ENCODE data around the gene OSBPL2. TPM values are rescaled to one million over a fixed set of nuclear protein-coding genes. Genes with fewer than 3 reads are reported as not detected.

OSBPL2 gene
- total RNA-seq, 1 experiment from 2014 or later = 44.9 TPM

DNA sequence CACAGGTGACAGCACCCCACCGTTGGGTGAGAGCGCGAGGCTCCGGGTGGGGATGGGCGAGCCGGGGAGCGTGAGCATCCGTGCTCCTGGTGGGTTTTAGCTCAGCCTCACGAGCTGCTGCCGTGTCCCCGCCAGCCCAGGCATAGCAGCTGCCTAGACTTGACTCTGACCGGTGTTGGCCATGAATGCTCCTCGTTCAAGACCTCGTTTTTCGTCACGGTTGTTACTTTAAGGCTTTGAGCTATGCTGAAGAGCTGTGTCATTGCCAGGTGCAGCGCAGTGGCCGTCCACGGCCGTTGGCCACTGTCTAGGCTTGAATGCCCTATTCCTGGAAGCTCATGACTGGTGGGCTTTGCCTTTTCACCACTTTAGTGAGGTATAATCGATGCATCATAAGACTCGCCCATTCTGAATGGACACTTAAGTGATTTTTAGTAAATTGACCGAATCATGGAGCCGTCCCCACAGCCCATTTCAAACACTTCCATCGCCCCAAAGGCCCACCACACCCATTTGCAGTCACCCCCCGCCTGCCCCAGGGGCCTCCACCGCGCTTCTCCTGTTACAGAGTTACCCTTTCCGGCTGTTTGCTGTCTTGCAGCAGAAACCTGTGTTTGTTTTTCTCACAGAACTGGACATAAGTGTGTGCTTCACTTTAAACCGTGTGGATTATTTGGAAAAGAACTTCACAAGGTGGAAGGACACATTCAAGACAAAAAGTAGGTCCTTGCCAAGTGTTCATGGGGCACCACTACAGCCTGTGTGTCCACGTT, 43.0 kb downstream of the OSBPL2 start:
- no peak for DNase-seq (ENCODE audit: low spot score)

DNA sequence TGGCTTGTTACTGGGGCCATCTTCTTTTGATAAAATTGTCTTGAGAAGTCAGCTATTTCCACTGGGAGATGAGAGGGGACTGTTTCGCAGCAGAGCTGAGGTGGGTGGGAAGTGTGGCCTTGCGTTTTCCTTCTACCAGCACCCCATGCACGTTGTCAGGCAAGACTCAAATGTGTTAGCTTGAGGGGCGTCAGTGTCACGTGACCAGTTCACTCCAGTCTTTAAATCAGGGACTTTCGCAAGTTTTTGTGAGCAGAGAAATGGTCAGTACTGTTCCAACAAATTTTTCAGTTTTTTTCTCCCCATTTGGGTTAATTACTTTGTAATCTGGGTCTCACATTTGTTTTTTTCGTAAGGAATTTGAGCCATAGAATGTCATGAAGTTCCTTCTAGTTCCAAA, 43.8 kb downstream of the OSBPL2 start:
- DNase-seq (ENCODE audit: low spot score) = no peak

DNA sequence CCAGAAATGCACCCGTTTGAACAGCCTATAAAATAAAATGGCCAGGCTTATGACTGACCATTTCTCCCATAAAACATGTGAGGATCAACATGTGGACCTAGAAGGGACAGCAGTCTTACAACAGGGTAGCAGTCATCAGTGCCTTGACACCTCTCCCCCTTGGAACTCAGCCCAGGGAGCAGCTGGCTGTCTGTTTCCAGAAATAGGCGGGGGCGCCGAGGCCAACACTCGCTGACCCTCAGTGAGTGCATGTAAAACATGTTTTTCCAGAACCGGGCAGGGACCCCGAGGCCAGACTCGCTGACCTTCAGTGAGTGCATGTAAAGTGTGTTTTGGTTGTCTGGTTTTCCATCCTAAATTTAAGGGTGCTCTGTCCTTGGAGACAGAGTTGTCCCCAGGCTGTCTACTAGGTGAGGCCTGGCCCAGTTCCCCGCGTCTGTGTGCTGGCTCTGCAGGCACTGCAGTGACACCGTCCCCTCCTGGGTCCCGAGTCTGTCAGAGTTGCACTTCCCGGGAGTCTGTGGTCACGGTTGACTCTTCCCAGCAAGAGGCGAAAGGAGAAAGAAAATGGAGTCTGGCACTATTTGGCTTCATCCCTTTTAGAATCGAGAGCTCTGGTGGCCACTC, 44.7 kb downstream of the OSBPL2 start:
- no peak for DNase-seq (ENCODE audit: low spot score)

DNA sequence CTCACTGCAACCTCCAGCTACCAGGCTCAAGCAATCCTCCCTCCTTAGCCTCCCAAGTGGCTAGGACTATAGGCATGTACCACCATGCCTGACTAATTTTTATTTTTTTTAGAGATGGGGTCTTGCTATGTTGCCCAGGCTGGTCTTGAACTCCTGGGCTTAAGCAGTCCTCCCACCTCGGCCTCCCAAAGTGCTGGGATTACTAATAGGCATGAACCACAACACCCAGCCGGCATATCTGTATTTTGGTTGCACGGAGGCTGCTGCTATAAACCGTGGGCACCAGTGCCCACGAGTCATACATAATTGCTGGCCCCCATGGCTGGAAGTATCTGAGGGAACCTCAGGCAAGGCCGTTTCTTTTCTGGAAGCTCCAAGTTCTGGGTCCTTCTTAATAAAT, 46.1 kb downstream of the OSBPL2 start:
- no peak for DNase-seq (ENCODE audit: low spot score)

DNA sequence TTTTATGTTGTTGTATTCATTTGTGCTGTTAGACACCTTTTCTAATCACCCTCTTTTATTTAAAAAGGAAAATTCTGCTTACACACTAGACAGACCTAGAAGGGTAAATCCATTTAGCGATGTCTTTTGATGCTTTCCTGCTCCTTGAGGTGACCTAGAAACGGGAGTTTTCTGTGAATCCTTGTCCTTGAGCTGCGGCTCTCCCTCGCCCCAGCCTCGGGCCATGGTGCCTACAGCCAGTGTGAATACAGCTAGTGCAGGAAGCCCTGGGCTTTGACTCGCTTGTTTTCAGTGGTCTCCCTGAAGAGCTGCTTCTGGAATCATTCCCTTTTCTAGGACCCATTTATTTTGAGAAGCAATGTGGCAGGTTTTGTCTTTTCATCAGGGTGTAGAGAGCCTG, 46.8 kb downstream of the OSBPL2 start:
- no peak for DNase-seq (ENCODE audit: low spot score)

DNA sequence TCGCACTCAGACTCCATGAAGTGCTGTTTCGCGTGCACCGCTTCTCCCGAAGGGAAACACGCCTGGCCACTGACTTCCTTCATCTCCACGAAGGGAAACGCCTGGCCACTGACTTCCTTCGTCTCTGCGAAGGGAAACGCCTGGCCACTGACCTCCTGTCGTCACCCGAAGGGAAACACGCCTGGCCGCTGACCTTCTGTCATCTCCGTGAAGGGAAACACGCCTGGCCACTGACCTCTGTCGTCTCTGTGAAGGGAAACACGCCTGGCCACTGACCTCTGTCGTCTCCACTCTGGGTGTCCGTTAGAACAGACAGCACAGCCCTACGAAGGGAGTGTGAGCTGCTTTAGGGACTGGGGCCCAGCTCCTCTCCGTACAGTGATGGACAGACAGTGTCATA, 47.4 kb downstream of the OSBPL2 start:
- DNase-seq (ENCODE audit: low spot score) = no peak

DNA sequence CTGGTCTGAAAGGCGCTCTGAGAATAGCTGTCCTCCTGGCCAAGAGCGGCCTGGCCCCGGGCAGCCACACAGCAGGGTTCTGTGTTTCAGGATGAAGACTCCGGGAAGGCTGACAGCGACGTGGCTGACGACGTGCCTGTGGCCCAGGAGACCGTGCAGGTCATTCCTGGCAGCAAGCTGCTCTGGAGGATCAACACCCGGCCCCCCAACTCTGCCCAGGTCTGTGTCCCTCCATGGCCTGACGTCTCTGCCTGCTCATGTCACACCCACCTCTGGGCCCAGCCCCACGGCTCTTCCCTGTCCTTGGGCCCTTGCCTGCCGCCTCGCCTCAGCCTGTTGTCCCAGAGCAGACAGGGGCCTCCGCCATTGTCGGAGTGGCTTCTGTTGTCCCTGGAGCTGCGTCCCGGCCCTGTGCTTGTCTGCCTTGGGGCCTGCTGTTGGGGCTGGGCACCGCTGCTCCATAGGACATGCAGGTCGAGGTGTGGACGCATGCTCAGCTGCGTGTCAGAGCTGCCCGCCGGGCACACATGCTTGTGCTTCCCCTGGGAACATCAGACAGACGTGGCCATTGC, 48.3 kb downstream of the OSBPL2 start:
- no peak for DNase-seq (ENCODE audit: low spot score)

DNA sequence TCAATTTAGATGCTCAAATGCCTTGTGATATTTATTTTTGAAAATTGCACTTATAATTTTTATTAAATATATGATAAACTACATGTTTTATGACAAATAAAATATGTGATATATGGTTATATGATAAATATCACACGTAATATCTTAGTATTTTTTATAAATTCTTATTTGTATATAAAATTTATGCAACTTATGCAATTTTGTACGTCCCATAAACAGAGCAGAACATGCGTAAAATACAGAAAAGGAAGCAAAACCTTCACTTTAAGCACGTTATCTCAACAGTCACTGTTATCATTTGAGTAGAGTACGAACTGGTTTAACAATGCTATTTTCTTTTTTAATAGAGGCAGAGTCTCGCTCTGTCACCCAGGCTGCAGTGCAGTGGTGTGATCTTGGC, 48.8 kb downstream of the OSBPL2 start:
- DNase-seq (ENCODE audit: low spot score) = no peak

DNA sequence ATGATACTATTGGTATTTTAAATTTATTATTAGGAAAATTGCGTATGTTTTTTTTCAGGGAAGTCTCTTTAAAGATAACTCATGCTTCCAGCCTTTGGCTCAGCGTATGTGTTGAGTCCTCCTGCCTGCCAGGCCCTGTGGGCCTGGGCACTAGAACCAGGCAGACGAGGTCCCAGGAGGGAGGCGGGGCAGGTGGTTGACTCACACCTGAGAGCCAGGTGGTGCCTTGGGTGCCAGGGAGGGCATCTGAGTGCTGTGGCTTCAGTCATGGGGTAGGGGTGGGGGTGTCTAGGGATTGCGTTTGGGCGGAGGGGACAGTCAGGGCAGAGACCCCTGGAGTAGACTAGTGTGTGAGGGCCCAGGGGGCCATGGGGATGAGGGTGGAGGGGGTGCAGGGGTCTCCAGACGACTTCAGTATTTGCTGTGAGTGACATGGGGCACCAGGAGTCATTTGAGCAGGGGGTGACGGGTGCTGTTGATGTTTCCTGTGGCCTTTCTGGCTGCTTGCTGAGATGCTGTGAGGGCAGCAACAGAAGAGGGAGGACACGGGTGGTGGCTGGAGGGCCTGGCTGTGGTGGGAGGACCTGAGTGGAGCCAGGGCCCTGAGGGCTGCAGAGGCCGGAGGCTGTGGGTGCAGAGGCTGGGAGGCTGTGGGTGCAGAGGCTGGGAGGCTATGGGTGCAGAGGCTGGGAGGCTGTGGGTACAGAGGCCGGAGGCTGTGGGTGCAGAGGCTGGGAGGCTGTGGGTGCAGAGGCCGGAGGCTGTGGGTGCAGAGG, 49.6 kb downstream of the OSBPL2 start:
- no peak for DNase-seq (ENCODE audit: low spot score)

DNA sequence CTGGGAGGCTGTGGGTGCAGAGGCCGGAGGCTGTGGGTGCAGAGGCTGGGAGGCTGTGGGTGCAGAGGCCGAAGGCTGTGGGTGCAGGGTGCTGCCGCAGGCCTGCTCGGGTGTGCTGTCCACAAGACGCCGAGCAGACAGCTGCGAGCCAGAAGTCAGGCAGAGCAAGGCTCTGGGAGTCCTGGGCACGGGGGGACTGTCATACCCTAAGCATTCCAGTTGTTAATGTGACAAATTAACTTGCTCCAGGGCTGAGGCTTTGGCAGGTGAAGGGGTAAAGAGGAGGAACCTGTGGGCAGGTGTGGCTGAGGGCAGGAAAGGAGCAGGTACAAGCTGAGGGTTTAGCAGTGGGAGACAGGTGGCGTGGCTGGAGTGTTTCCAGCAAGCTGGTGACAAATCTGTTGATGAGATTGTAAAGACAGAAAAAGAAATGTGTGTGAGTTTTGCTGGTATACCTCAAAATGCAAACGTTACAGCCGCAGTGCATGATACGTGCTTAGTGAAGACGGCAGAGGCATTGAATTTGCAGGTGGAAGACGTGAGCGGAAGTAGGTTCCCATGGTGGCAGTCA, 50.3 kb downstream of the OSBPL2 start:
- no peak for DNase-seq (ENCODE audit: low spot score)

DNA sequence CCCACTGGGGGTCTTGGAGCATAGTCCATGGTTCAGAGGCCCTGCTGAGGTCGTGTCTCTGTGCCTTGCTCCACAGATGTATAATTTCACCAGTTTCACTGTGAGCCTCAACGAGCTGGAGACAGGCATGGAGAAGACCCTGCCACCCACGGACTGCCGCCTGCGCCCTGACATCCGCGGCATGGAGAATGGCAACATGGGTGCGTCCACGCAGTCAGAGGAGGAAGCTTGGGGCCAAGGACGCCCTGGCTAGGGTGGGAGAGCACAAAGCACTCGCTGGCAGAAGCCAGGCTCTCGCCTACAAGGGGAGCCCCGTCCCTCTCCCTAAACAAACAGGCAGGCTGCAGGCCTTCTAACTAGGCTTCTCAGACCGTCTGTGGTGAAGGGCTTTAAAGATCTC, 50.8 kb downstream of the OSBPL2 start:
- DNase-seq (ENCODE audit: low spot score) = no peak

DNA sequence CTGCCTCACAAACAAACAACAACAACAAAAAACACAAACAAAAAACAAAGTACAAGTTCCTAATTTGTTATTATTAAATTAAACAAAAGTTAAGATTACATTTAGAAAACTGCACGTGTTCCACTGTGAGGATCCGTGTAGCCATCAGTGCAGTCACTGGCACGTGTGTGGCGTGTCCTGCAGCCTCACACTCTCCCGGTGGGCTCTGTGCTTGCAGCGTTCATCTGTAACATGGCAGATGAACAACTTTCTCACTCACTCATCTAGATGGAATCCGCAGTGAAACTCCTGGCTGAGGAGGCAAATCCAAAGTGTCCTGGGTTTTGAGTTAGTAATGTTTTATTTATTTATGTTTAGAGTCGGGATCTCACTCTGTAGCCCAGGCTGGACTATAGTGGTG, 51.6 kb downstream of the OSBPL2 start:
- DNase-seq (ENCODE audit: low spot score) = no peak

DNA sequence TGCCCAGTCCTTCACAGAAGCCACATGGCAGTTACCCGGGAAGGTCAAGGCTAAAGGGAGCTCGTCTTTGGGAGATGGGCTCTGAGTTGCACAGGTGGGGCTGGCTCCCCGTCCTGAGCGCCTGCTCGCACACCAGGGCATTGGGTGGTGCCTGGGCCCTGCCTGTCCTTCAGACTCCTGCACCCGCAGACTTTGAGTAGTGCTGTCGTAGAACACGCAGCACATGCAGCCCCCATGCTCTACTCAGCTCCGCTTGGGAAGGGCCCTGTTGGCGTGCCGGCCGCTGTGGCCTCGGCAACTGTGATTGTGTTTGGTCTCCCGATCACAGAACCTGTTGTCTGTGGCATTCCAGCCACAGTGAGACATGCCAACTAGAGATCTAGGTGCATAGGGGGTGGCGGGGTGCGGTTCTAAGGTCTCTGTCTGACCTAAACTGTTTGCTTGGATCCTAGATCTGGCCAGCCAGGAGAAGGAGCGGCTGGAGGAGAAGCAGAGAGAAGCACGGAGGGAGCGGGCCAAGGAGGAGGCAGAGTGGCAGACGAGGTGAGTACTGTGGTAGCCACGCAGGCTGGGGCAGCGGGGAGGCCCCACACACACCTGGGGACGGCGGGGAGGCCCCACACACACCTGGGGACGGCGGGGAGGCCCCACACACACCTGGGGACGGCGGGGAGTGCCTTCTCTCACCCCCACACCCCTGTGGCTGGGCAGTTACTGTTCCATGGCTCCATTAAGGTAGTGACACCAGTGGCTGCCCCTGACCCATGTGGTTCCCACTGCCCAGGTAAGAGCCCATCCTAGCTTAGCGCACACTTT, 53.1 kb downstream of the OSBPL2 start:
- no peak for DNase-seq (ENCODE audit: low spot score)

DNA sequence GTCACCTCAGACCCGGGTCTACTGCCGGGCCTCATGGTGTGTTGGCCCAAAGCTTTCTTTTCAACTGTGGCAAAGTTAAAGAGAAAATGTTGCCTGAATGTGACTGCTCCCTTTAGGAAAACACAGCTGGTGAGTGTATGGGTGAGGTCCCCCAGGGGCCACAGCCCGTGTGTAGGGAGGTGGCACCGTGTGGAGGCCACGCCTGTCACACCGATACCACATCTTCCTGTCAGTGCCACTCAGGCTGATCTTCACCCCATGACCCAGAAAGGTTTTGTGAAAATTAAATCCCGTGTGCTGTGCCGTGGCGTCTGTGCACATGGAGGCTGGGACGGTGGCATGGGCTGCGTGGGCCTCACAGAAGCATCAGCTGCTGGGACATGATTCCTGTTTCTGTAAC, 53.8 kb downstream of the OSBPL2 start:
- no peak for DNase-seq (ENCODE audit: low spot score)

DNA sequence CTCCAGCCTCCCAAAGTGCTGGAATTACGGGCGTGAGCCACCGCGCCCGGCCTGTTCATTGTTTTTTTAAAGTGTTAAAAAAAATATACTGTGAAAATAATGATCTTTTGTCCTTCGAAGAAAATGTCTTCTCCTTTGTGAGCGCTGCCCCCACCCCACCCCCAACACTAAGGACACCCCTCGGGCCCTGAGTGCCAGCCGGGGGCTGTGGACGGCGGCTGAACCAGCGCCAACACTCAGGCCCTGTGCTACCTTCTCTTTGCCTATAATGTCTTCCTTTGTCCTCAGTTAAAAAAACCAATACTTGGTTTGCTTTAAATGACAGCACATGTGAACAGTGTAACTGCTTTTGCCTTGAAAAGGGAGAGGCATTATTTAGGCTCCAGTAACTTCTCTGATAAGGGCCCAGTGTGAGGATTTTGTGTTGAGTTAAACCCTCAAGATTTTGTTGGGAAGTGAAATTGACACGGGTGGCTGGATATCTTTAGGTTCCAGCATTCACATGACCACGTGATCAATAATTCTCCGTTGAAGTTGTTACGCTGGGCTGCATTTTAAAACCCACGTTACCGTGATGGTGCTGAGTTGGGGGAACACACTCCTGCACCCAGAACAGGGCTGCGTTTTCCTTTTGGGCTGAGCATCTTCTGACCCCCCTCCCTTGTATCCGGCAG, 54.9 kb downstream of the OSBPL2 start:
- DNase-seq (ENCODE audit: low spot score) = no peak

DNA sequence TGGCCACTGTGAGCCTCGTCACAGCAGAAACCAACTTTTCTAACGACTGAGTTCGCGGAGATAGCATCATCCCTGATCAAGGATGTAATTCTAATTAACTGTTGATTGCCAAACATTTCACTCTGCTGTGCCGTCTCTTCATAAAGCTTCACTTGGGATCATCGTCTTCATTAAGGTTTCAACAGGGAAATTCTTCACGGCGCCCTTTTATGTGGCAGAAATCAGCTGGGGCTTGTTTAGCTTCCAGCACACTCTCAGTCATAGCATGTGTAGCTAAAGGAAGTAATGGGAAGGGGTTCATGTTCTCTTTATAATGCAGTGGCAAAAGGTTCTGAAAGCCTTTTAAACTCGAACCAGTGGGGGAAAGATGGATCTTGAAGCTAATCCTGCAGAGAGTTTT, 55.6 kb downstream of the OSBPL2 start:
- no peak for DNase-seq (ENCODE audit: low spot score)

DNA sequence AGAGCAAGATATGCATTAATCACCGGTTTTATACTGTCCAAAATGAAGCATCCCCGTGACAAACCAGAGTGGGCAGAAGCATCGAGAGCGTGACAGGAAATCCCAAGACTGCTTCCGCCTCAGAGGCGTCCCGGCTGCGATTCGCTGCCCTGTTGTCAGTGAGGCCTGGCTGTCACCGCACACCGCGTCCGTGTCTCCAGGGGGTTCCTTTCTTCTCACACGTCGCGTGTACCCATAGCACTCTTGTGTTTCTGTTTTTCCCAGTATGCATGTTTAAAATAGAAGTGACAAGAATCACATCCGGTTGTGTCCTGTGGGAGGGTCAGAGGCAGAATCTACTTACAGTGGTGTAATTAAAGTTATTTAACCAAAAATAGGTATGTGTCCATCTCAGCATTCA, 56.2 kb downstream of the OSBPL2 start:
- DNase-seq (ENCODE audit: low spot score) = no peak

DNA sequence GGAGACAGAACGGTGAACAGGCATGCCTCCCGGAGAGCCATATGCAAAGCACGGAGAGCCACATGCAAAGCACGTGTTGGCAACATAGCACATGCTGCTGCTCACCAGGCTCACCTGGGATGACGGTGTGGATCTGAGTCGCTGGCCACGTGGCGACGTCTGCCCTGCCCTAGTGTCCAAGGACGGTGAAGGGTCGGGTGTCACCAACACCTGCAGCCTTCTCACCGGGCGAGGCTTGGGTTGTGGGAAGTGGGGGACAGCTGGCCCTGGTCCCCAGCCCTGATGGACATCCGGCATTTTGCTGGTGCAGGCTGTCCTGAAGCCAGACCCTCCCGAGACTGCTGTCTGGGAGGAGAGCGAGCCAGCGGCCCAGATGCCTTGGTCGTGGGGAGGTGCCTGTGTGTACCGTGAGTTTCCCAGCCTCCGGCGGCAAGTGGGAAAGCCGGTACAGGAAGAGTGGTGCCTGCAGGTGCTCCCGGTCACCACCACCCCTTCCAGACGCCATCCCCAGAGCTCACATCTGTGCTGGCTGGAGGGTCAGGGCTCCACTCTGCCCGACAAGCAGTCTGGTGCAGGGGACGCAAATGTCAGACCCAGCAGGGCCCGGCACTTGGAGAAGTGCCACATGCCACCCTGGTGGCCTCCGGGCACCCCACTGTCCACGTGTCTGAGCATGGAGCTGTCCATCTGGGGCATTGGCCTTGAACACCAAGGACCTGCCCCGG, 58.6 kb downstream of the OSBPL2 start:
- no peak for DNase-seq (ENCODE audit: low spot score)

DNA sequence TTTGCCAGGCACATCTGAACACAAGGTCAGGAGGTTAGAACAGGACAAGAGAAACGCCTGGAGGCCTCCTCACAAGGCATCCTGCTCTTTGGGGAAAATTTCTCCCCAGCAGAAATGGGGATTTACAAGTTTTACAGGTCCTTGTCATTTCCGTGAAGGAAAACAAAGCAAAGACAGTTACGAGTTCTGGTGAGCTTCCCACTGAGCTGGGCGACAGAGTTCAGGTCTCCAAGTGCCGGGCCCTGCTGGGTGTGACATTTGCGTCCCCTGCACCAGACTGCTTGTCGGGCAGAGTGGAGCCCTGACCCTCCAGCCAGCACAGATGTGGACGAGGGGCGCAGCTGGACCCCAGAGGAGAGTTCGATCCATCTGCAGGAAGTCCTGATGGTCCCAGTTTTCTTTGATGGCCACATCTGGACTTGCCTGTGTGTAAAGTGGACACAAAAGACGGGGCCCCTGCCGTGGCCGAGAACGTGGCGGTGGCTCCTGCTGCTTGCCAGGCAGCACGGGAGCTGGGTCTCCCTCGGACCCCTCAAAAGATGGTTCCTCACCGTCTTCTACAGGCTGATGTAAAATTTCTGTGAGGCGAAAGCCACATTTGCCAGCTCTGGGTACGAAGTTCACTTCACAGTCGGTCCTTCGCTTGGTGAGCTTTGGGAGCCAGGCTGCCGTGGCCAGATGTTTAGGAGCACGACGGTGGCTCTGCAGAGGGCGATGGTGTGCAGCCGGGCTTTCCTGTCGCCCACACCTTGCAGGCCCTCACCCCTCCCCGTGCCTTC, 59.3 kb downstream of the OSBPL2 start:
- DNase-seq (ENCODE audit: low spot score) = no peak
